ENCODE measurements around the gene DCTN3.

GRCh38 chr9:34648673-34649072 lies 28.4 kb upstream of the DCTN3 start:
- TF ChIP-seq CTCF (IDR thresholded peaks at IDR 0.05) (no peak), POLR2AphosphoS5 (IDR thresholded peaks at IDR 0.05) (no peak)
